Measurements from ENCODE around the gene CASP9.
"Not testable (repeated sequence)": the region's sequence is repeated elsewhere in the genome, so short reads cannot be mapped to it uniquely, and the experiment has no call there.

The CASP9 gene

GRCh38 chr1:15500184-15501178 is 23.5 kb downstream of the CASP9 start:
- DNase-seq (ENCODE audit: low read depth): no peak

GRCh38 chr1:15493869-15494390 is 30.1 kb downstream of the CASP9 start:
- no peak for DNase-seq (ENCODE audit: low read depth)

- DNase-seq (ENCODE audit: low read depth): no peak
Observed at GRCh38 chr1:15492596-15492995, 31.4 kb downstream of the CASP9 start.

- DNase-seq (ENCODE audit: low read depth): not testable (repeated sequence)
Observed at GRCh38 chr1:15491010-15491409, 33.0 kb downstream of the CASP9 start.

GRCh38 chr1:15489052-15489736 is 34.8 kb downstream of the CASP9 start:
- DNase-seq (ENCODE audit: low read depth): no peak

- DNase-seq (ENCODE audit: low read depth): no peak
Observed at GRCh38 chr1:15488371-15488770, 35.6 kb downstream of the CASP9 start.

GRCh38 chr1:15486844-15487610 is 37.0 kb downstream of the CASP9 start:
- not testable (repeated sequence) for DNase-seq (ENCODE audit: low read depth)

- DNase-seq (ENCODE audit: low read depth): no peak
Observed at GRCh38 chr1:15485636-15486035, 38.4 kb downstream of the CASP9 start.

- not testable (repeated sequence) for DNase-seq (ENCODE audit: low read depth)
Observed at GRCh38 chr1:15484443-15484842, 39.6 kb downstream of the CASP9 start.

GRCh38 chr1:15483971-15484370 is 40.0 kb downstream of the CASP9 start:
- no peak for DNase-seq (ENCODE audit: low read depth)

DNA sequence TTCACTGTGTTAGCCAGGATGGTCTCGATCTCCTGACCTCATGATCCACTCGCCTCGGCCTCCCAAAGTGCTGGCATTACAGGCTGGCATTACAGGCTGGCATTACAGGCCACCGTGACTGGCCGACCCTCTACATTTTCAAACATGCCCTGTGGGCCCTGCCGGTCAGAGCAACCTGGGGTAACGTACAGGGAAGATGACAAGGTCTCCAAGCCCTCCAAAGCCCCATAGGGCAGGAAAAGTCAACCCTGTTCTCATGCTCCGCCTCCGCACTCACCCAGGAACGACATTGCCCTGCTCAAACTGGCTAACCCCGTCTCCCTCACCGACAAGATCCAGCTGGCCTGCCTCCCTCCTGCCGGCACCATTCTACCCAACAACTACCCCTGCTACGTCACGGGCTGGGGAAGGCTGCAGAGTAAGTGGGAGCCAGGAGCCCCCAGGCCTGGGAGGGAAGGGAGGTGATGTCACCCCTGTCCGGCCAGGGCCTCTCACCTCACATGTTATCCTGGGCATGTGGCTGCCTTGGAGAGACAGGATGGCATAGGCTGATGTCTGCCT is 41.0 kb downstream of the CASP9 start:
- DNase-seq (ENCODE audit: low read depth): not testable (repeated sequence)

DNA sequence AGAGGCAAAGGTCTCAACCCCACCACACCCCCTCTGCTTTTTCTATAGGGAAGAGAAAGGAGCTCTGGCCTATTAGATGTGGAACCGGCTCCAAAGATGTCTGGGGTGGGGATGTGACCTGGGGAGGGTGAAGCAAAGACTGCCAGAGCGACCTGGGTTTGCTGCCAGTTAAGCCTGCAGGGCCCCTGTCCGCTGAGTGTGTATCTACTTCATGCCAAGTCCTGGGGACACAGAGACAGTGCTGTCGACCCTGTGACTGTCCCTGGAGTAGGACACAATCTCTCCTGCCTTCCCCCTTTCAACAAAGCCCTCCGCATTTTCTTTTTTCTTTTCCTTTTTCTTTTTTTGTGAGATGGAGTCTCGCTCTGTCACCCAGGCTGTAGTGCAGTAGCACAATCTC is 41.6 kb downstream of the CASP9 start:
- not testable (repeated sequence) for DNase-seq (ENCODE audit: low read depth)

GRCh38 chr1:15479654-15480347 is 44.2 kb downstream of the CASP9 start:
- no peak for DNase-seq (ENCODE audit: low read depth)

DNA sequence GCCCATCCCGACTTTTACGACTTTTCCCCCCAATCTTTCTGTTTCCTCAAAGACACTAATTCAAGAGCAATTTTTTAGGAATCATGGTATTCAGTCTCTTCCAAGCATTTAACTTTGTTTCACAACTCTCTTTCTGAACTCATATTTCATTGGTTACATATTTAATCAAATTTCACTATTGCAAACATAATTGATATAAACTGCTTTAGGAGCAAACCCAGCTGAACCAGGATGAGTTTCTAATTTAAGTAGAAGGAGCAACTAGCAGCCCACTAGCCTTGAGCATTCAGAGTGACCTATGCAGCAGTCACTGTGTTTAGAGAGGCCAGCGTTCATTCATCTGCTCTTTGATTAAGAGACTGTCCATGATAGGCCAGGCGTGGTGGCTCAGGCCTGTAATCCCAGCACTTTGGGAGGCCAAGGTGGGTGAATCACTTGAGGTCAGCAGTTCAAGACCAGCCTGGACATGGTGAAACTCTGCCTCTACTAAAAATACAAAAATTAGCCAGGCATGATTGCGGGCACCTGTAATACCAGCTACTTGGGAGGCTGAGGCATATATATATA is 46.3 kb downstream of the CASP9 start:
- DNase-seq (ENCODE audit: low read depth): no peak

DNA sequence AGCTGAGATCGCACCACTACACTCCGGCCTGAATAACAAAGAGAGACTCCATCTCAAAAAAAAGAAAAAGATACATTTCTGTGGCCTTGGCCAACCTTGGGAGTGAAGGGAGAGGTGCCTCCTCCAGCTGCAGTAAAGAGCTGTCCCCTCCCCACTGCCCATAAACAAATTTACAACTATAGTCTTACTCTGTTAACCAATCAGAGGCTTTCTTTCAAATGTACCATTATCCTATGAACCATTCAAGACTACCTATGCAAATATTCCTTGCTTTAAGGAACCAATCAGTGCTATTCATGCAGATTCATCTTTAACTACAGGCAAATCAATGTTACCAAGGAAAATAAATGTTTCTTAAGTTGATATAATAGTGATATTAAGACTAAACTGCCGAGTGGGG is 47.1 kb downstream of the CASP9 start:
- DNase-seq (ENCODE audit: low read depth): no peak

DNA sequence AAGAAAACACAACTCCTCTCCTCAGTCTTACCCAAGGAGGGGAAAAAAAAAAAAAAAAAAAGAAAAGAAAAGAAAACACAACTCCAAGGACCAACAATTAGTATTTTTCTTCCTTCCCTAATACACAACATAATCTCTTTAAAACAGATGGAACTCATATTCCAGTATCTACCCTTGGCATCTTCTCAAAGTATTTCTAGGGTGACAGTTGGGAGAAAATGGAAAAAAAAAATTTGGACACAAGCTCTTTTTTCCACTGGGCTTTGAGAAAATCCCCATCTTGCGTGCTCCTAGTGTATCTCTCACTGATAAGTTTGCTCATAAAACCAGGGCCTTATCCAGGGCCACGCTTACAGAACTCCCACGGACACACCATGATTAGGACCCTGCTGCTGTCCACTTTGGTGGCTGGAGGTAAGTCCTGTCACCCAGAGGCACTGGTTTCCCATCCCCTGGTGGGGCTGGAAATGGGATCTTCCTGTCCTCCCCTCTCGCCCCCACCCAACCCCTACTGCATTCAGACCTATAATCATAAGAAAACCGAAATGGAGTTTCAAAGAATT is 48.2 kb downstream of the CASP9 start, which contains the start of gene CELA2B:
TSS of gene CELA2B (plus strand) at position 353 of the 563 bp plus-strand sequence. CDS start at position 375, 22 bp downstream.
- DNase-seq (ENCODE audit: low read depth): no peak

- DNase-seq (ENCODE audit: low read depth): no peak
Observed at GRCh38 chr1:15472587-15472986, 51.4 kb downstream of the CASP9 start.

- DNase-seq (ENCODE audit: low read depth): not testable (repeated sequence)
Observed at GRCh38 chr1:15471723-15472122, 52.3 kb downstream of the CASP9 start.

- not testable (repeated sequence) for DNase-seq (ENCODE audit: low read depth)
Observed at GRCh38 chr1:15471067-15471466, 52.9 kb downstream of the CASP9 start.

- DNase-seq (ENCODE audit: low read depth): not testable (repeated sequence)
Observed at GRCh38 chr1:15469821-15470448, 54.1 kb downstream of the CASP9 start.

Data from stimulated activated CD8-positive, alpha-beta memory T cell treated with anti-CD3 and anti-CD28 coated beads, Interleukin-15, amount 100 ng/mL, for 24 hours (primary cell).